Measurements from ENCODE around the gene ZSCAN5A. TPM values are rescaled to one million over a fixed set of nuclear protein-coding genes. Genes with fewer than 3 reads are reported as not detected.
A peak's percentile ranks its signal among the peaks of the same experiment; 100 is the strongest.

The ZSCAN5A gene
- total and polyA plus RNA-seq, 9 of the 15 experiments (the other 6 are each of a cell fraction or from before 2014, with no cell fraction given) = 5.8 to 15.3 (median 11.8) TPM

DNA sequence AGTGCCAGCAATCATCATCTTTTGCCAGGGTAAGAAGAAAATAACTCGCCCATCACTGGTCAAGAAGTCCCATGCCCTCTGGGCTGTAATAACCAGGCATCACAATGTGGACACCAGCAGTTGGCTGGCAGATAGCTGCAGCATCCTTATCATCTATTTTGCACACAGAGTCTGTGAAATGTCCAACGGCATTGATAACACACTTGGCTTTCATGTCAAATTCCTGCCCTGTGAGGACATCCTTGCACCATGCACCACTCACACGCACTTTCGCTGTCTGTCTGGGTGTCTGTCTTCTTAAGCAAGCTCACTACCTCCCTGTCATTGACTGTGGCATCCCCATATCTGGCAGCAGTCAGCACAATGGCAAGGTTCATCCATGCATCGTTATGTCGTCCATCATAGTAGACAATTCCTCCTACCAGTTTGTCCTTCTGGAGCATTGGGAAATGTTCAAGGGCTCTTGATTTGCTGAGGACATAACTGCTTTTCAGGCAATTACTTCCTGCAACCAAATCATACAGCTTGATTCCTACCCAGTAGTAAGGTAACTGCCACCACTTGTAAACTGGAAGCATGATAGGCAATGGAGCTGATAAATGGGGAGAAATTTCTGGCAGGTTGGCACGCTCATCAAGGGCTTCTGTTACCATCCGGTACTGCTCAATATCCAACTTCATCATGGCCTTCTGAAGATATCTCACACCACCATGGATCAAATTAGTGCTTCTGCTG lies 6.8 kb upstream of the ZSCAN5A start (continued):
- no peak for TF ChIP-seq NCOA4 (IDR thresholded peaks at IDR 0.05; ENCODE audit: partially characterized antibody)
- peak; percentile 90 for TF ChIP-seq TCF3 (CRISPR knock-in tag; IDR thresholded peaks at IDR 0.05)
- TF ChIP-seq ZNF197 (CRISPR knock-in tag; IDR thresholded peaks at IDR 0.05; ENCODE audit: low read depth) = peak; percentile 69; the same call in 1 of the 2 replicates
- TF ChIP-seq, protein P1, sequence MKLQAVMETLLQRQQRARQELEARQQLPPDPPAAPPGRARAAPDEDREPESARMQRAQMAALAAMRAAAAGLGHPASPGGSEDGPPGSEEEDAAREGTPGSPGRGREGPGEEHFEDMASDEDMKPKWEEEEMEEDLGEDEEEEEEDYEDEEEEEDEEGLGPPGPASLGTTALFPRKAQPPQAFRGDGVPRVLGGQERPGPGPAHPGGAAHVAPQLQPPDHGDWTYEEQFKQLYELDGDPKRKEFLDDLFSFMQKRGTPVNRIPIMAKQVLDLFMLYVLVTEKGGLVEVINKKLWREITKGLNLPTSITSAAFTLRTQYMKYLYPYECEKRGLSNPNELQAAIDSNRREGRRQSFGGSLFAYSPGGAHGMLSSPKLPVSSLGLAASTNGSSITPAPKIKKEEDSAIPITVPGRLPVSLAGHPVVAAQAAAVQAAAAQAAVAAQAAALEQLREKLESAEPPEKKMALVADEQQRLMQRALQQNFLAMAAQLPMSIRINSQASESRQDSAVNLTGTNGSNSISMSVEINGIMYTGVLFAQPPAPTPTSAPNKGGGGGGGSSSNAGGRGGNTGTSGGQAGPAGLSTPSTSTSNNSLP (IDR thresholded peaks at IDR 0.05; ENCODE audit: borderline replicate concordance, low read depth, low read length) = 0 out of 2 replicates have a peak, but pooled peaks have one; percentile 40
- TF ChIP-seq RCOR1 (IDR thresholded peaks at IDR 0.05; ENCODE audit: borderline replicate concordance in 1 of 2, low read depth in 2 of 2, low read length in 2 of 2) = peak in 1 of 2 experiments; percentile 72; a peak in 2 of 4 replicates
- TF ChIP-seq ZNF134 (CRISPR knock-in tag; conservative IDR thresholded peaks at IDR 0.05) = 0 out of 2 replicates have a peak, but pooled peaks have one; percentile 27
- TF ChIP-seq CTBP1 (IDR thresholded peaks at IDR 0.05; ENCODE audit: borderline replicate concordance) = peak; percentile 29; the same call in 1 of the 2 replicates
- no peak for TF ChIP-seq MIER1 (IDR thresholded peaks at IDR 0.05; ENCODE audit: low read depth)
- no peak for TF ChIP-seq U2AF2 (optimal IDR thresholded peaks at IDR 0.05; ENCODE audit: low read depth, low read length)
- peak; percentile 69 for TF ChIP-seq MTA2 (IDR thresholded peaks at IDR 0.05; ENCODE audit: low read depth)
- no peak for TF ChIP-seq ZNF444 (CRISPR knock-in tag; IDR thresholded peaks at IDR 0.05)
- peak; percentile 87 for TF ChIP-seq ARID1B (IDR thresholded peaks at IDR 0.05)
- TF ChIP-seq FOS (IDR thresholded peaks at IDR 0.05; ENCODE audit: extremely low read depth, insufficient read length) = no peak
- peak; percentile 47; the same call in 1 of the 2 replicates for TF ChIP-seq SOX6 (IDR thresholded peaks at IDR 0.05)
- peak; percentile 63 for TF ChIP-seq NFIC (IDR thresholded peaks at IDR 0.05)
- TF ChIP-seq CBFA2T2 (conservative IDR thresholded peaks at IDR 0.05) = peak; percentile 82
- TF ChIP-seq NR4A1 (CRISPR knock-in tag; IDR thresholded peaks at IDR 0.05) = no peak
- TF ChIP-seq NR4A1 (tag; IDR thresholded peaks at IDR 0.05) = peak; percentile 11; the same call in 1 of the 2 replicates
- no peak for TF ChIP-seq ERF (CRISPR knock-in tag; IDR thresholded peaks at IDR 0.05)
- TF ChIP-seq RB1 (IDR thresholded peaks at IDR 0.05; ENCODE audit: low read depth) = no peak
- no peak for TF ChIP-seq TRIM28 (IDR thresholded peaks at IDR 0.05)
- TF ChIP-seq PHB2 (IDR thresholded peaks at IDR 0.05; ENCODE audit: low read depth) = peak; percentile 52; the same call in 1 of the 2 replicates
- no peak for TF ChIP-seq ZNF780A (CRISPR knock-in tag; IDR thresholded peaks at IDR 0.05)
- TF ChIP-seq EZH2 (IDR thresholded peaks at IDR 0.05; ENCODE audit: borderline replicate concordance, low read depth, low read length) = no peak
- peak; percentile 31 for TF ChIP-seq MEIS2 (IDR thresholded peaks at IDR 0.05; ENCODE audit: partially characterized antibody)
- no peak for TF ChIP-seq TGIF2 (CRISPR knock-in tag; IDR thresholded peaks at IDR 0.05)
- no peak for TF ChIP-seq ZNF707 (CRISPR knock-in tag; conservative IDR thresholded peaks at IDR 0.05)
- no peak for TF ChIP-seq ZZZ3 (IDR thresholded peaks at IDR 0.05)
- peak; percentile 27; the same call in 1 of the 2 replicates for TF ChIP-seq LEF1 (IDR thresholded peaks at IDR 0.05)
- no peak for TF ChIP-seq SIX5 (IDR thresholded peaks at IDR 0.05; ENCODE audit: borderline replicate concordance in 1 of 2, insufficient read depth in 1 of 2, low read depth in 1 of 2, low read length in 2 of 2)
- no peak for TF ChIP-seq ZNF184 (CRISPR knock-in tag; IDR thresholded peaks at IDR 0.05)
- TF ChIP-seq GATA2 (CRISPR knock-in tag; IDR thresholded peaks at IDR 0.05) = 0 out of 2 replicates have a peak, but pooled peaks have one; percentile 39

Measured in K562 (cell line).